ENCODE results near the gene ZNF285.

The ZNF285 gene

GRCh38 chr19:44356383-44357111, 44.9 kb downstream of the ZNF285 start, which contains the start of gene ZNF112:
TSS of gene ZNF112 (minus strand) at chr19:44356680. CDS start at chr19:44340539, 16,141 bp downstream.
- Histone ChIP-seq H3K4me3 (ENCODE audit: low read length) (no peak within 1 kb of the TSS), H3K9me3 (replicated peaks; ENCODE audit: insufficient read depth, low read length) (no peaks in the 10 kb centered on the region), H3K4me2 (ENCODE audit: low read depth, low read length) (no peak within 1 kb of the TSS), H4K20me1 (ENCODE audit: insufficient read depth, low read length) (no peaks in the 10 kb centered on the region), H3K27ac (ENCODE audit: low read length) (no peak within 1 kb of the TSS), H3K79me2 (ENCODE audit: low read length) (no peaks in the 10 kb centered on the region), H3K4me1 (ENCODE audit: low read length) (no peaks in the 10 kb centered on the region), H3K9me2 (replicated peaks; ENCODE audit: insufficient read depth, low read length) (no peaks in the 10 kb centered on the region), H3K9ac (ENCODE audit: low read length) (no peak within 1 kb of the TSS), H2AFZ (ENCODE audit: low read length) (no peak within 1 kb of the TSS), H3K36me3 (replicated peaks; ENCODE audit: insufficient read depth, low read length) (no peaks in the 10 kb centered on the region), H3F3A (ENCODE audit: insufficient read depth, low read length) (no peaks in the 10 kb centered on the region), H3K27me3 (replicated peaks; ENCODE audit: insufficient read depth, low read length) (no peaks in the 10 kb centered on the region)
- TF ChIP-seq CTCF (IDR thresholded peaks at IDR 0.05; ENCODE audit: low read length) (no peak), EZH2phosphoT487 (IDR thresholded peaks at IDR 0.05; ENCODE audit: low read length) (no peak), EZH2 (optimal IDR thresholded peaks at IDR 0.05; ENCODE audit: low read depth, low read length) (no peak)
- DNase-seq, result no peak

- Histone ChIP-seq H3K4me2 (ENCODE audit: low read depth, low read length) (no peak overlapping the region), H3K9me3 (replicated peaks; ENCODE audit: insufficient read depth, low read length) (no peaks in the 10 kb centered on the region), H4K20me1 (ENCODE audit: insufficient read depth, low read length) (no peaks in the 10 kb centered on the region), H3K9me2 (replicated peaks; ENCODE audit: insufficient read depth, low read length) (no peaks in the 10 kb centered on the region), H3F3A (ENCODE audit: insufficient read depth, low read length) (no peaks in the 10 kb centered on the region), H3K27ac (ENCODE audit: low read length) (no peak overlapping the region), H3K79me2 (ENCODE audit: low read length) (no peaks in the 10 kb centered on the region), H3K9ac (ENCODE audit: low read length) (no peak overlapping the region), H3K36me3 (replicated peaks; ENCODE audit: insufficient read depth, low read length) (no peaks in the 10 kb centered on the region), H3K4me1 (ENCODE audit: low read length) (peaks cover 15% of the 10 kb centered on the region; the same call in 1 of the 2 replicates), H3K27me3 (replicated peaks; ENCODE audit: insufficient read depth, low read length) (no peaks in the 10 kb centered on the region), H2AFZ (ENCODE audit: low read length) (no peak overlapping the region), H3K4me3 (ENCODE audit: low read length) (no peak overlapping the region)
- no peak for DNase-seq
- TF ChIP-seq EZH2phosphoT487 (IDR thresholded peaks at IDR 0.05; ENCODE audit: low read length) (no peak), EZH2 (optimal IDR thresholded peaks at IDR 0.05; ENCODE audit: low read depth, low read length) (no peak), CTCF (IDR thresholded peaks at IDR 0.05; ENCODE audit: low read length) (no peak)
Measured at GRCh38 chr19:44346556-44346955, 54.9 kb downstream of the ZNF285 start.

GRCh38 chr19:44345959-44346358, 55.4 kb downstream of the ZNF285 start:
- no peaks in the 10 kb centered on the region for H3K79me2 ChIP-seq (ENCODE audit: low read length)
- H3K9ac ChIP-seq (ENCODE audit: low read length), result no peak overlapping the region
- H3K27ac ChIP-seq (ENCODE audit: low read length), result no peak overlapping the region
- no peaks in the 10 kb centered on the region for H4K20me1 ChIP-seq (ENCODE audit: insufficient read depth, low read length)
- TF ChIP-seq EZH2phosphoT487 (IDR thresholded peaks at IDR 0.05; ENCODE audit: low read length) (no peak), CTCF (IDR thresholded peaks at IDR 0.05; ENCODE audit: low read length) (no peak), EZH2 (optimal IDR thresholded peaks at IDR 0.05; ENCODE audit: low read depth, low read length) (no peak)
- no peak overlapping the region for H2AFZ ChIP-seq (ENCODE audit: low read length)
- peaks cover 15% of the 10 kb centered on the region; the same call in 1 of the 2 replicates for H3K4me1 ChIP-seq (ENCODE audit: low read length)
- no peaks in the 10 kb centered on the region for H3F3A ChIP-seq (ENCODE audit: insufficient read depth, low read length)
- no peaks in the 10 kb centered on the region for H3K9me2 ChIP-seq (replicated peaks; ENCODE audit: insufficient read depth, low read length)
- no peaks in the 10 kb centered on the region for H3K9me3 ChIP-seq (replicated peaks; ENCODE audit: insufficient read depth, low read length)
- no peak for DNase-seq
- no peaks in the 10 kb centered on the region for H3K36me3 ChIP-seq (replicated peaks; ENCODE audit: insufficient read depth, low read length)
- H3K4me2 ChIP-seq (ENCODE audit: low read depth, low read length), result no peak overlapping the region
- H3K4me3 ChIP-seq (ENCODE audit: low read length), result no peak overlapping the region
- H3K27me3 ChIP-seq (replicated peaks; ENCODE audit: insufficient read depth, low read length), result no peaks in the 10 kb centered on the region

All from MM.1S (cell line).